Measurements from ENCODE around the gene TGFA. TPM values are rescaled to one million over a fixed set of nuclear protein-coding genes. Genes with fewer than 3 reads are reported as not detected.

The TGFA gene
- total RNA-seq, 4 donors from 2014 or later = 19.2 to 62.4 (median 41.7) TPM

GRCh38 chr2:70548233-70548632 is 5.4 kb downstream of the TGFA start:
- TF ChIP-seq POLR2A (IDR thresholded peaks at IDR 0.05) (no peak), CTCF (IDR thresholded peaks at IDR 0.05) (no peak), EP300 (IDR thresholded peaks at IDR 0.05) (no peak), POLR2AphosphoS5 (IDR thresholded peaks at IDR 0.05) (no peak)
- DNase-seq (ENCODE audit: low spot score in 2 of 2) = no peak
- WGBS = 79% methylated on average over 6 of the region's 6 CpGs
- Histone ChIP-seq H3K36me3 (no peaks in the 10 kb centered on the region), H3K4me3 (no peak overlapping the region), H3K27ac (no peak overlapping the region), H3K4me1 (peaks cover 10% of the 10 kb centered on the region), H3K27me3 (peaks cover 10% of the 10 kb centered on the region), H3K9me3 (no peaks in the 10 kb centered on the region)

- Histone ChIP-seq H3K9me3 (no peaks in the 10 kb centered on the region), H3K4me3 (no peak overlapping the region), H3K4me1 (no peaks in the 10 kb centered on the region), H3K27me3 (no peaks in the 10 kb centered on the region), H3K27ac (no peak overlapping the region), H3K36me3 (no peaks in the 10 kb centered on the region)
- no peak for DNase-seq (ENCODE audit: low spot score in 2 of 2)
- TF ChIP-seq CTCF (IDR thresholded peaks at IDR 0.05) (no peak), POLR2A (IDR thresholded peaks at IDR 0.05) (no peak), POLR2AphosphoS5 (IDR thresholded peaks at IDR 0.05) (no peak), EP300 (IDR thresholded peaks at IDR 0.05) (no peak)
- WGBS = 88% methylated on average over 3 of the region's 3 CpGs
Observed at GRCh38 chr2:70546885-70547284, 6.7 kb downstream of the TGFA start.

GRCh38 chr2:70546376-70546775 is 7.2 kb downstream of the TGFA start:
- DNase-seq (ENCODE audit: low spot score in 2 of 2) = no peak
- Histone ChIP-seq H3K9me3 (no peaks in the 10 kb centered on the region), H3K27me3 (no peaks in the 10 kb centered on the region), H3K4me3 (no peak overlapping the region), H3K27ac (no peak overlapping the region), H3K4me1 (no peaks in the 10 kb centered on the region), H3K36me3 (no peaks in the 10 kb centered on the region)
- 71% methylated on average over 2 of the region's 2 CpGs for WGBS
- TF ChIP-seq EP300 (IDR thresholded peaks at IDR 0.05) (no peak), POLR2AphosphoS5 (IDR thresholded peaks at IDR 0.05) (no peak), CTCF (IDR thresholded peaks at IDR 0.05) (no peak), POLR2A (IDR thresholded peaks at IDR 0.05) (no peak)

GRCh38 chr2:70541481-70542020 is 12.1 kb downstream of the TGFA start:
- DNase-seq (ENCODE audit: low spot score in 2 of 2) = no peak
- Histone ChIP-seq H3K27ac (no peak overlapping the region), H3K27me3 (no peaks in the 10 kb centered on the region), H3K36me3 (no peaks in the 10 kb centered on the region), H3K9me3 (peaks cover 2% of the 10 kb centered on the region), H3K4me3 (no peak overlapping the region), H3K4me1 (no peaks in the 10 kb centered on the region)
- TF ChIP-seq EP300 (IDR thresholded peaks at IDR 0.05) (no peak), CTCF (IDR thresholded peaks at IDR 0.05) (no peak), POLR2A (IDR thresholded peaks at IDR 0.05) (no peak), POLR2AphosphoS5 (IDR thresholded peaks at IDR 0.05) (no peak)
- WGBS = 35% methylated on average over 8 of the region's 8 CpGs

GRCh38 chr2:70537840-70538239 is 15.8 kb downstream of the TGFA start:
- DNase-seq (ENCODE audit: low spot score in 2 of 2) = no peak
- WGBS = 85% methylated on average over 1 of the region's 1 CpG
- TF ChIP-seq CTCF (IDR thresholded peaks at IDR 0.05) = no peak
- no peak for TF ChIP-seq EP300 (IDR thresholded peaks at IDR 0.05)
- no peak for TF ChIP-seq POLR2A (IDR thresholded peaks at IDR 0.05)
- no peak for TF ChIP-seq POLR2AphosphoS5 (IDR thresholded peaks at IDR 0.05)
- no peaks in the 10 kb centered on the region for H3K36me3 ChIP-seq
- no peaks in the 10 kb centered on the region for H3K27me3 ChIP-seq
- H3K9me3 ChIP-seq = peaks cover 5% of the 10 kb centered on the region
- H3K27ac ChIP-seq = no peak overlapping the region
- no peak overlapping the region for H3K4me3 ChIP-seq
- H3K4me1 ChIP-seq = no peaks in the 10 kb centered on the region
